Left lung (tissue), 10 donors: ENCODE data around the gene TFAP2E. TPM values are rescaled to one million over a fixed set of nuclear protein-coding genes. Genes with fewer than 3 reads are reported as not detected.
A peak's percentile ranks its signal among the peaks of the same experiment; 100 is the strongest.

Source experiments
- ATAC-seq: fragments of 200-7000 bp; cut with Tn5 transposase; one replicate; pipeline ENCODE4 v1.9.1; 2020; ENCODE audit warnings: moderate library complexity
- DNase-seq, 4 donors: peaks; one replicate each; pipeline ENCODE4 v3.0.0-alpha.2; 2013 to 2020
- H3K27ac ChIP-seq, 2 donors: fragments of 200-600 bp; sonication (generic) in 1 of 2; one replicate each; pipeline versions ENCODE4 v1.5.0 to v1.8.0; 2020 to 2021
- H3K27me3 ChIP-seq, 2 donors: fragments of 200-600 bp; sonication (generic) in 1 of 2; one replicate each; pipeline versions ENCODE4 v1.5.0 to v1.8.0; 2020 to 2021
- H3K36me3 ChIP-seq, 2 donors: fragments of 200-600 bp; sonication (generic) in 1 of 2; one replicate each; pipeline versions ENCODE4 v1.5.0 to v1.8.0; 2020 to 2021
- H3K4me1 ChIP-seq, 2 donors: fragments of 200-600 bp; one replicate each; pipeline ENCODE4 v1.8.0; 2021
- H3K4me3 ChIP-seq, 2 donors: fragments of 200-600 bp; sonication (generic) in 1 of 2; one replicate each; pipeline versions ENCODE4 v1.5.0 to v1.8.0; 2020 to 2021; ENCODE audit warnings: mild to moderate bottlenecking in 1 of 2
- H3K9me3 ChIP-seq, 2 donors: fragments of 200-600 bp; sonication (generic) in 1 of 2; one replicate each; pipeline versions ENCODE4 v1.5.0 to v1.8.0; 2020 to 2021
- intact Hi-C, 2 donors: fragments of 100-400 bp; cut with DNase I; formaldehyde crosslinking; loops; one replicate each; pipeline versions ENCODE4 v1.11.2 to v1.14.2; 2022
- polyA plus RNA-seq, 6 donors: library from polyadenylated mRNA; unstranded; fragments of 120-200 nt; gene quantifications; one replicate each; pipeline ENCODE4 v1.2.1, GENCODE V29; 2013; ENCODE audit not compliant: insufficient read length in 6 of 6
- total RNA-seq, 2 donors: library from RNA; stranded (reverse); fragmentation: NEBNext Ultra II Directional; extraction: Animal tissue kit (Norgen Biotek cat#: 25700); gene quantifications; one replicate each; pipeline ENCODE4 v1.2.1, GENCODE V29; 2021
- TF ChIP-seq, protein P1 (sequence below), 2 donors: fragments of 200-600 bp; sonication (generic) in 1 of 2; IDR thresholded peaks; one replicate each; pipeline versions ENCODE4 v1.5.0 to v1.8.0; 2021; ENCODE audit warnings: antibody characterized with exemption in 2 of 2
- donor health status: DM: no; HTN: yes; CAD: no.
- donor health status: DM: no; HTN: no; CAD: no.

TFAP2E gene
- total and polyA plus RNA-seq, 8 donors = 1.3 to 7.4 (median 3.5) TPM

DNA sequence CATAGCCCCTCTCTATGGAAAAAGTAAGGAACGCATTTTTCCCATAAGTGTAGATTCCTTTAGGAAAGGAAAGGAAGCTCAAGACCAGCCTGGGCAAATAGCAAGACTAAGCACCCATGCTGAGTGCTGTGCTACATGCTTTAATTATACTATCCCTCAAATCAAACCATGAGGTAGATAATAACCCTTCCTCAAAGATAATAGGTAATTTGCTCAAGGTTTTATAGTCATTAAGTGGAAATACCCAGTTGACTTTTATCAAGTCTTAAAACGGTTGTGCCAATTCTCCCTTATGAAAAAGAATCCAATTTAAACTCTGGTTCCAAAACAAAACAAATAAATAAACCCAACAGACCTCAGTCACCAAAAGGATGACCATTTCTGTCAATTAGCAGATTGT is 19.3 kb upstream of the TFAP2E start:
- Histone ChIP-seq H3K4me3 (no peak overlapping the region), H3K27me3 (no peaks in the 10 kb centered on the region), H3K36me3 (peaks cover 0 to 49% of the 10 kb centered on the region in 2 donors), H3K27ac (peak overlapping the region; percentile 37 to 99), H3K9me3 (no peaks in the 10 kb centered on the region), H3K4me1 (peaks cover 18 to 51% of the 10 kb centered on the region in 2 donors)
- no peak for ATAC-seq
- intact Hi-C loops = no loop called here
- no peak for DNase-seq
- TF ChIP-seq, protein P1, sequence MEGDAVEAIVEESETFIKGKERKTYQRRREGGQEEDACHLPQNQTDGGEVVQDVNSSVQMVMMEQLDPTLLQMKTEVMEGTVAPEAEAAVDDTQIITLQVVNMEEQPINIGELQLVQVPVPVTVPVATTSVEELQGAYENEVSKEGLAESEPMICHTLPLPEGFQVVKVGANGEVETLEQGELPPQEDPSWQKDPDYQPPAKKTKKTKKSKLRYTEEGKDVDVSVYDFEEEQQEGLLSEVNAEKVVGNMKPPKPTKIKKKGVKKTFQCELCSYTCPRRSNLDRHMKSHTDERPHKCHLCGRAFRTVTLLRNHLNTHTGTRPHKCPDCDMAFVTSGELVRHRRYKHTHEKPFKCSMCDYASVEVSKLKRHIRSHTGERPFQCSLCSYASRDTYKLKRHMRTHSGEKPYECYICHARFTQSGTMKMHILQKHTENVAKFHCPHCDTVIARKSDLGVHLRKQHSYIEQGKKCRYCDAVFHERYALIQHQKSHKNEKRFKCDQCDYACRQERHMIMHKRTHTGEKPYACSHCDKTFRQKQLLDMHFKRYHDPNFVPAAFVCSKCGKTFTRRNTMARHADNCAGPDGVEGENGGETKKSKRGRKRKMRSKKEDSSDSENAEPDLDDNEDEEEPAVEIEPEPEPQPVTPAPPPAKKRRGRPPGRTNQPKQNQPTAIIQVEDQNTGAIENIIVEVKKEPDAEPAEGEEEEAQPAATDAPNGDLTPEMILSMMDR (IDR thresholded peaks at IDR 0.05) = no peak

DNA sequence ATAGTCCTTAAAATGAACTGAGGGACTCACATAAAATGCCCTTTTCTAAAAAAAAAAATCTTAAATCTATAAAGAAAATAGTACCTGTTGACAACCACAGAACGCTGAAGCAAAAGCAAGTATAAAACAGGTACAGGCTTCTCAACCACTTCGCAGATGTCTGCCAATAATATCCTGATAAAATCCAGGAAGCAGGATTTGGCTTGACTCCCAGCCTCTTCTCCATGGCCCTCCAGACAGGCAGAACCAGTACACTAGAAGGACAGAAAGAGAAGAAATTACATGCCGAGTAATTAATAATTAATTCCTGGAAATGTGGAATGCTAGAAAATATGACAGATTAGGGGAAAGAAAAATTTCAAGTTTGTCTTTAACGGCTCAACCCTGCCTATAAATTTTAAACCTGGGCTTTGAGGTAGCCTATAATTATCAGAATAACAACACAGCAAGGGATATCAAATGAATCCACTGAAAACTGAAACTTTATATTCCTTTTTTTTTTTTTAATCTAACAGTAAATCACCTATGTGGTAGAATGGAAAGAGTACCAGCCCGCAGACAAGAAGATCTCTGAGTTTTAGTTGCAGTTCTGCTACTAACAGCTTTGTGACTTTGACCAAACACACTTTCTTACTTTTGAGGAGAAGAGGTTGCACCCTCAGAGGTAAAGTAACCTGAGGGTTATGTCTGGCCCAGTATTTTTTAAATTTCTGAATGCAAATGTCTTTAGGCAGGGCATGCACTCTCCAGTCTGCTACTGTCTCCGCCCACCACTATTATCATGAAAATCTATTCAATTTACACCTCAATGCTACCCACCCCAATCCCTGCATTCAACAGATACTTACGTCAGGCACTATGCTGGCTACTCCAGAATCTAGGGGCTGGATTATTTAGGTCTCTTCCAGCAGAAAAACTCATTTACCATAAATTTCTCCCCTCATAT is 18.6 kb upstream of the TFAP2E start:
- Histone ChIP-seq H3K4me3 (no peak overlapping the region), H3K4me1 (peaks cover 18 to 58% of the 10 kb centered on the region in 2 donors), H3K27ac (peak overlapping the region; percentile 37 to 99), H3K27me3 (no peaks in the 10 kb centered on the region), H3K36me3 (peaks cover 0 to 43% of the 10 kb centered on the region in 2 donors), H3K9me3 (no peaks in the 10 kb centered on the region)
- intact Hi-C loops = no loop called here
- ATAC-seq = no peak
- TF ChIP-seq, protein P1 (IDR thresholded peaks at IDR 0.05) = no peak
- DNase-seq = no peak

DNA sequence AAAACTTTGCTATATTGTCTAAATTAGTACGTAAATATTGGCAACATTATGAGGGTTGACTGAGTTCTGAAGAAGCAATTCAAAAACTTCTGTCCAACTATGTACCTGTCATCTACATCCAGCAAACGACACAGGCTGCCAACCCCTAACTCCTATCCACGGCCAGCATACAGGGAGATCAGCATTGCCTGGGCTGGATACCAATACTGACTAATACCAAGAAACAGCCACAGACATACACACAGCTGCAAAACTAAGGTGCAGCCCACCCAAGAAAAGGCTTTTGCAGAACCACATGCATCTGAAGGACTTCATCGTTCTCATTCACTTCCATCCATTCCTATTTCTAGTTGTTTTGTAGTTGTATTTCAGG is 17.9 kb upstream of the TFAP2E start:
- peaks cover 18 to 62% of the 10 kb centered on the region in 2 donors for H3K4me1 ChIP-seq
- no peaks in the 10 kb centered on the region for H3K27me3 ChIP-seq
- intact Hi-C loops = no loop called here

DNA sequence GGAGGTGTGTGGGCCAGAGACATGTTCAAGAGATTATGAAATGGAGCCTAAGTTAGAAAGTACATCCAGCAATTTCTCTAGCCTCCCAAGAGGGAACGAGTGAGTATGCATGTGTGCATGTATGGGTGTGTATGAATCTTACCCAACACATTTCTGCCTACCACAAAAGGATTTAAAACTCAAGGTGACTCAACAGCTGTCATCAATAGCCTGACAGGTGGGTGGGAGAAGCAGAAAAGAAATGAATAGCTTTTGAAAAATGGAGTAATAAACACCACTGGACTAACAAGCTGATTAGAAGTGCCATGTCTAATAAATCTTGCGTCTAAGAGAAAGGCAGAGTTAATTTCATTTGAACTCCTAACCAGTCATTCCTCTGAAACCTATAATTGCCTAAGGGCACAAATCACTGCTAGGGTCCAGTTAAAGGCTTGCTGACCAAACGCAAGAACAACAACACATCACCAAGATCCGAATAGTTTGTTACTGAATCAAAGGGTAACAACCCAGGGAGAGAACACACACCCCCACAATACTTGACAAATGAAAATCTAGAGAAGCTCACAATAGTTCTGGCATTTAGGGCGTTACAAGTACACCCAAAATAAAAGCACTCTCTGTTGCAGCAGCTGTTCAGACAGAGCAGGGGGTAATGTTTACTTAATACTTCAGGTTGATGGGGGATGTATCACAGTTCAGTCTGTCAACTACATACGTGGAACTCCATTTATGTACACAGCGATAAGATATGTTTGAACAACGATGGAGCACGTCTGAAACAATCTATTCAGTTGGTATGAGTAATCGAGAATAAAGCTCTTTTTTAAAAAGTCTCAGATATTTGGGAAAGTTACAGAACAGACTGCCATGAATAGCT is 17.3 kb upstream of the TFAP2E start:
- intact Hi-C loops = no loop called here
- peak; percentile 47 for ATAC-seq
- no peaks in the 10 kb centered on the region for H3K27me3 ChIP-seq
- H3K9me3 ChIP-seq = no peaks in the 10 kb centered on the region
- H3K4me1 ChIP-seq = peaks cover 18 to 68% of the 10 kb centered on the region in 2 donors
- no peak for DNase-seq
- TF ChIP-seq, protein P1 (IDR thresholded peaks at IDR 0.05) = no peak
- H3K4me3 ChIP-seq = peak overlapping the region in 1 of 2 donors; percentile 73
- peaks cover 0 to 38% of the 10 kb centered on the region in 2 donors for H3K36me3 ChIP-seq
- peak overlapping the region; percentile 94 to 99 for H3K27ac ChIP-seq

More for the DNA sequence above, 17.9 kb upstream of the TFAP2E start:
- ATAC-seq (no peak), DNase-seq (no peak)
- TF ChIP-seq, protein P1 (IDR thresholded peaks at IDR 0.05) = no peak
- Histone ChIP-seq H3K4me3 (no peak overlapping the region), H3K36me3 (peaks cover 0 to 40% of the 10 kb centered on the region in 2 donors), H3K27ac (peak overlapping the region; percentile 37 to 99), H3K9me3 (no peaks in the 10 kb centered on the region)
